RWPE1 (cell line): ENCODE measurements around the gene ZSWIM6.
A peak's percentile ranks its signal among the peaks of the same experiment; 100 is the strongest.

Source experiments
- CTCF ChIA-PET: fragments of 350-600 bp; sonication (Branson Sonifier 250); formaldehyde crosslinking; extraction: SDS; loops from one replicate; lab custom pipeline; 2021; lab: Yijun Ruan, JAX
- POLR2A ChIA-PET: fragments of 400-600 bp; formaldehyde crosslinking; extraction: SDS; loops from one replicate; lab custom pipeline; 2020; ENCODE audit warnings: antibody characterized with exemption; ENCODE audit not compliant: low non-redundant PET; lab: Yijun Ruan, JAX
- DNase-seq: peaks from one replicate; pipeline ENCODE4 v3.0.0; 2012; ENCODE audit warnings: low spot score
- H3K27ac ChIP-seq: fragments of 450-650 bp; 2 replicates; pipeline ENCODE4 v1.5.1; 2017
- TF ChIP-seq, protein P1 (sequence below): fragments of 450-650 bp; conservative IDR thresholded peaks from 2 replicates; pipeline ENCODE4 v1.5.1; 2017; ENCODE audit warnings: low read depth, mild to moderate bottlenecking

The ZSWIM6 gene

GRCh38 chr5:61525512-61526206 is 193.6 kb downstream of the ZSWIM6 start:
- ChIA-PET CTCF (interaction anchor here (0.7 kb wide), 1 partner anchor 26 kb away, joined by 3 read pairs; no protein-coding TSS in a partner anchor), POLR2A (no interaction called here)
- peak; percentile 9 for DNase-seq

GRCh38 chr5:61526207-61526519 is 194.1 kb downstream of the ZSWIM6 start:
- CTCF ChIA-PET, result interaction anchor here (0.7 kb wide), 1 partner anchor 27 kb away, joined by 3 read pairs; no protein-coding TSS in a partner anchor
- TF ChIP-seq, protein P1, sequence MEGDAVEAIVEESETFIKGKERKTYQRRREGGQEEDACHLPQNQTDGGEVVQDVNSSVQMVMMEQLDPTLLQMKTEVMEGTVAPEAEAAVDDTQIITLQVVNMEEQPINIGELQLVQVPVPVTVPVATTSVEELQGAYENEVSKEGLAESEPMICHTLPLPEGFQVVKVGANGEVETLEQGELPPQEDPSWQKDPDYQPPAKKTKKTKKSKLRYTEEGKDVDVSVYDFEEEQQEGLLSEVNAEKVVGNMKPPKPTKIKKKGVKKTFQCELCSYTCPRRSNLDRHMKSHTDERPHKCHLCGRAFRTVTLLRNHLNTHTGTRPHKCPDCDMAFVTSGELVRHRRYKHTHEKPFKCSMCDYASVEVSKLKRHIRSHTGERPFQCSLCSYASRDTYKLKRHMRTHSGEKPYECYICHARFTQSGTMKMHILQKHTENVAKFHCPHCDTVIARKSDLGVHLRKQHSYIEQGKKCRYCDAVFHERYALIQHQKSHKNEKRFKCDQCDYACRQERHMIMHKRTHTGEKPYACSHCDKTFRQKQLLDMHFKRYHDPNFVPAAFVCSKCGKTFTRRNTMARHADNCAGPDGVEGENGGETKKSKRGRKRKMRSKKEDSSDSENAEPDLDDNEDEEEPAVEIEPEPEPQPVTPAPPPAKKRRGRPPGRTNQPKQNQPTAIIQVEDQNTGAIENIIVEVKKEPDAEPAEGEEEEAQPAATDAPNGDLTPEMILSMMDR, result no peak

More at GRCh38 chr5:61525512-61526206, 193.6 kb downstream of the ZSWIM6 start:
- TF ChIP-seq, protein P1, result no peak
- no peak overlapping the region for H3K27ac ChIP-seq

GRCh38 chr5:61532983-61533382 is 200.9 kb downstream of the ZSWIM6 start:
- ChIA-PET POLR2A (no interaction called here), CTCF (no interaction called here)
- TF ChIP-seq, protein P1, result no peak

More at GRCh38 chr5:61526207-61526519, 194.1 kb downstream of the ZSWIM6 start:
- POLR2A ChIA-PET, result no interaction called here
- H3K27ac ChIP-seq, result no peak overlapping the region
- DNase-seq, result no peak

DNA sequence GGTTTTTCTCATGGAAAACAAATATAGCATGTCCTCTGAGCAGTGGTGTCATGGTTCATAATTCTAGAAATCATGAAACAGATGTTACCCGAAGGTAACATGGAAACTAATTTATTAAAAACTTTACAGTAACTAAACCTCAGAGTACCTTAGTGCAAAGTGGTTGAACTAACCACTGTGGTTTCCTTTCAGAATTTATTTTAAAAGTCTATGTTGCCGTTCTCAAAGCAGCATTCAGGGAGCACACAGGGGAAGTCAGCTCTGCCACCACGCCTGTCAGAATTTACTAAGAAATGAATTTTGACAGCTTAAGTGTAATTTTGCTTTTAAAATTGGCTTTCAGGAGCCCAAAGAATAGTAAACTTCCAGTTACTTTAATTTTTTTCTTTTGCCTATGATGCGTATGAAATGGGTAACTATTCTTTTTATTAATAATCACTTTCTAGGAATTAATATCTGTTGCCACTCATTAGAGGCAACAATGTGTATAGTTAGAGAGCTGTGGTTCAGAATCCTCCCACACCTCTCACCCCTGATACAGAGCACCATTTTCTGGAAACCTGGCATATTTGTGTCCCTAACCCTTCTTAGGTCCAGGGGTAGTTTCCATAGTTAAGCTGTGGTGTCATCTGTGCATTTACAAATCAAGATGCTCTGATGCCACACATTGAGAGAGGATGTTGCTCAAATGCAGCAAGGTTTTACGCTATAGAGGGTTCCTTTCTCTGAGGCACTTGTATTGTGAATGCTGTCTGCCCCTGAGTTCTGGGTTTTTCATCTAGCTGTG is 202.6 kb downstream of the ZSWIM6 start:
- CTCF ChIA-PET, result no interaction called here
- TF ChIP-seq, protein P1, result no peak
- no peak overlapping the region for H3K27ac ChIP-seq

More at GRCh38 chr5:61532983-61533382, 200.9 kb downstream of the ZSWIM6 start:
- no peak for DNase-seq
- H3K27ac ChIP-seq, result no peak overlapping the region

DNA sequence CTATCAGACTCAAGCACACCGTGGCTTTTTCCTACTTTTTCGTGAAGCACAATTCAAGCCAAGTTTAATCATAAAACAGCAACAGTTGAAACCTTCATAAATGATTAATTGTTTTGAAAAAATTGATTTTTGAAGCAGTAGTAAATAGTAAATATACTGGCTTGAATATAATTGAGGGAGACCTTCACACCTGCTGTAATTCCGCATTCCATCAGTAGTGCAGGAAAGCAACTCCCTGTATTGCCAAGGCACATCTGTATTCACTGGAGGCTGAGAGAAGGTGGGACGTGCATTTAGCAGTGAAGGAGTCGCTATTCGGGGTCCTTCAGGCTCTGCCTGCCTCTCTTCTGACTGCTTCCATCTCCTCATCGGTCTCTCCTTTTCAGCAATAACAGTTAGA is 203.8 kb downstream of the ZSWIM6 start:
- CTCF ChIA-PET, result no interaction called here
- TF ChIP-seq, protein P1, result no peak
- POLR2A ChIA-PET, result no interaction called here

More for the DNA sequence above, 202.6 kb downstream of the ZSWIM6 start:
- POLR2A ChIA-PET, result no interaction called here
- no peak for DNase-seq

GRCh38 chr5:61536922-61537321 is 204.9 kb downstream of the ZSWIM6 start:
- TF ChIP-seq, protein P1, result no peak
- no peak for DNase-seq
- ChIA-PET CTCF (interaction anchor here (0.5 to 0.7 kb wide), 2 partner anchors 25 to 122 kb away, joined by 3 to 4 read pairs; no protein-coding TSS in a partner anchor), POLR2A (no interaction called here)
- H3K27ac ChIP-seq, result no peak overlapping the region

More for the DNA sequence above, 203.8 kb downstream of the ZSWIM6 start:
- no peak for DNase-seq
- no peak overlapping the region for H3K27ac ChIP-seq
